ENCODE results near the gene CAT. TPM values are rescaled to one million over a fixed set of nuclear protein-coding genes. Genes with fewer than 3 reads are reported as not detected.
A peak's percentile ranks its signal among the peaks of the same experiment; 100 is the strongest.

Gene CAT
- total and polyA plus RNA-seq, 8 donors, result 24.9 to 122 (median 74.7) TPM

DNA sequence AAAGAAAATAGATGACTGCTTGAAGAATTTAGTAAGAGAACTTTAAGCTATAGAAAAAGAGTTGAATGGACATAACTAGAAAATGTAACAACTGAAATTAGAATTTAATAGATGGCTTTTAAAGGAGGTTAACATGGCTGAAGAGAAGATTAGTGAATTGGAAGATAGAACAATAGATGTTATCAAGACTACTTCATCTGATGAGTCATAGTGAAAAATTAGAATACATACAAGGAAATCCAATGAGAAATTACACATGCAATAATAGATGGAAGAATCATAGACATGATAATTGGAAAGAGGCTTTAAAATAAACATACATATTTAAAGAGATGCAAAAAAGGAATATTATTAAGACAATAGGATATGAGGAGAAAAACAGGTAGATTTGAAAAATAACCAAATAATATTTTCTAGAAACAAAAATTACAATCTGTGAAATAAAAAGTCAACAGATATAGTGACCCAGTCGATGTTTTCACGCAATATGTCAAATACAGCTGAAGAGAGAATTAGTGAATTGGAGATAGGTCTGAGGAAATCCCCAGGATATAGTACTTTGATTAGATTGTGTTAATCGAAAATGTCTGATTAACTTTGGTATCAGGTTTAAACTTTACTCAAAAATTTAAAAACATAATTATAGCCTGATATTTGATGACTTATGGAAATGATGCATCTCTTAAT lies 28.2 kb downstream of the CAT start:
- WGBS, 5 donors, result 63 to 98% (median 94%) methylated on average over 3 of the region's 3 CpGs
- Histone ChIP-seq H3K4me3 (no peak overlapping the region), H3K4me1 (no peaks in the 10 kb centered on the region), H3K9me3 (peaks cover 0 to 13% (median 0%) of the 10 kb centered on the region in 4 donors), H3K27me3 (no peaks in the 10 kb centered on the region), H3K36me3 (peaks cover 67 to 100% (median 98%) of the 10 kb centered on the region in 4 donors), H3K27ac (no peak overlapping the region)
- intact Hi-C loops (cut with DNase I; ENCODE audit: low total_unique reads), result no loop called here
- DNase-seq, result no peak
- no peak for TF ChIP-seq EP300 (IDR thresholded peaks at IDR 0.05)
- no peak for TF ChIP-seq POLR2AphosphoS5 (IDR thresholded peaks at IDR 0.05)
- no peak for TF ChIP-seq POLR2A (IDR thresholded peaks at IDR 0.05)

DNA sequence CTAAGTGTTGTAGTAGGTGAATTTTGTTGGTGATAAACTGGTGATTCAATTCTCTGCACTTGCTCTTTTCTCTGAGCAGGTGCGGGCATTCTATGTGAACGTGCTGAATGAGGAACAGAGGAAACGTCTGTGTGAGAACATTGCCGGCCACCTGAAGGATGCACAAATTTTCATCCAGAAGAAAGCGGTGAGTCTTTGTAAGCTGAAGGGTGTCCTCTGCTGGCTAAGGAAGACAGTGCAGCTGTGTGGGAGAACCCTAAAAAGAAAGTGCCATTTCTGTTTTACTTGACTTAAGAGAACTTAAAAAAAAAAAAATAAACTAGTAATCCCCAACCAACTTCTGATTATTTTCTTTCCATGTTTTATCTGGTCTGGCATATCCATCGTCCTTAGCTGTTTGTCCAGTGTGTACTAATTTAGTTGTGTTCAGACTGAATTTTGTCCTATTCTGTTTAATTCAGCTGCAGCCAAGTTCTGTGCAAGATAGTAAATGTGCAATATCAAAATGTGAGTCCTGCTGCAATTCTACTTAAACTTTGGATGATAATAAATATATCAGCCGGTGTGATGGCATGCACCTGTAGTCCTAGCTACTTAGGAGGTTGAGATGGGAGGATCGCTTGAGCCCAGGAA lies 29.6 kb downstream of the CAT start:
- peak; percentile 30 to 33 for DNase-seq
- H3K36me3 ChIP-seq, result peaks cover 62 to 100% (median 98%) of the 10 kb centered on the region in 4 donors
- 72 to 82% (median 77%) methylated on average over 8 of the region's 8 CpGs for WGBS, 5 donors

DNA sequence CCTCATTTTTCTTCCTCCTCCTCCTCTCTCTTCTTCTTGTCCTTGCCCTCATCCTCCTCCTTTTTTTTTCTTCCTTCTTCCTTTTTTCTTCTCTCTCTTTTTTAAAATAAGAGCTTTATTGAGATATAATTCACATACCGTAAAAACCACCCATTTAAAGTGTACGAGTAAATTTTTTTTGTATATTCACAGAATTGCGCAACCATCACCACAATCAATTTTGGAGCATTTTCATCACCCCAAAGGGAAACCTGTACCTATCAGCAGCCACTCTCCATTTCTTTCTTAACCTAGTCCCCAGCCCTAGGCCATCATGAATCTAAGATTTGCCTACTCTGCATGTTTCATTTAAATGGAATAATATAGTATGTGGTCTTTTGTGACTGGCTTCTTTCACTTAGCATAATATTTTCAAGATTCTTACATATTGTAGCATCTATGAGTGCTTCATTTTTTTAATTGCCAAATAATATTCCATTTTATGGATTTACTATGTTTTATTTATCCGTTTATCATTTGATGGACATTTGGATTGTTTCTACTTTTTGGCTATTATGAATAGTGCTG lies 35.0 kb downstream of the CAT start:
- H3K9me3 ChIP-seq, result no peaks in the 10 kb centered on the region
- H3K4me1 ChIP-seq, result no peaks in the 10 kb centered on the region
- peaks cover 38 to 60% (median 55%) of the 10 kb centered on the region in 4 donors for H3K36me3 ChIP-seq
- H3K4me3 ChIP-seq, result no peak overlapping the region
- H3K27me3 ChIP-seq, result no peaks in the 10 kb centered on the region
- DNase-seq, result no peak
- H3K27ac ChIP-seq, result no peak overlapping the region
- intact Hi-C loops (cut with DNase I; ENCODE audit: low total_unique reads), result no loop called here
- 89 to 98% (median 94%) methylated on average over 4 of the region's 4 CpGs for WGBS, 5 donors
- no peak for TF ChIP-seq POLR2AphosphoS5 (IDR thresholded peaks at IDR 0.05)
- no peak for TF ChIP-seq POLR2A (IDR thresholded peaks at IDR 0.05)
- TF ChIP-seq EP300 (IDR thresholded peaks at IDR 0.05), result no peak
- TF ChIP-seq, protein P1, sequence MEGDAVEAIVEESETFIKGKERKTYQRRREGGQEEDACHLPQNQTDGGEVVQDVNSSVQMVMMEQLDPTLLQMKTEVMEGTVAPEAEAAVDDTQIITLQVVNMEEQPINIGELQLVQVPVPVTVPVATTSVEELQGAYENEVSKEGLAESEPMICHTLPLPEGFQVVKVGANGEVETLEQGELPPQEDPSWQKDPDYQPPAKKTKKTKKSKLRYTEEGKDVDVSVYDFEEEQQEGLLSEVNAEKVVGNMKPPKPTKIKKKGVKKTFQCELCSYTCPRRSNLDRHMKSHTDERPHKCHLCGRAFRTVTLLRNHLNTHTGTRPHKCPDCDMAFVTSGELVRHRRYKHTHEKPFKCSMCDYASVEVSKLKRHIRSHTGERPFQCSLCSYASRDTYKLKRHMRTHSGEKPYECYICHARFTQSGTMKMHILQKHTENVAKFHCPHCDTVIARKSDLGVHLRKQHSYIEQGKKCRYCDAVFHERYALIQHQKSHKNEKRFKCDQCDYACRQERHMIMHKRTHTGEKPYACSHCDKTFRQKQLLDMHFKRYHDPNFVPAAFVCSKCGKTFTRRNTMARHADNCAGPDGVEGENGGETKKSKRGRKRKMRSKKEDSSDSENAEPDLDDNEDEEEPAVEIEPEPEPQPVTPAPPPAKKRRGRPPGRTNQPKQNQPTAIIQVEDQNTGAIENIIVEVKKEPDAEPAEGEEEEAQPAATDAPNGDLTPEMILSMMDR (IDR thresholded peaks at IDR 0.05), result no peak

More for the DNA sequence above, 29.6 kb downstream of the CAT start:
- Histone ChIP-seq H3K27ac (no peak overlapping the region), H3K4me1 (no peaks in the 10 kb centered on the region), H3K27me3 (no peaks in the 10 kb centered on the region), H3K9me3 (peaks cover 0 to 13% (median 0%) of the 10 kb centered on the region in 4 donors), H3K4me3 (no peak overlapping the region)
- intact Hi-C loops (cut with DNase I; ENCODE audit: low total_unique reads), result no loop called here
- TF ChIP-seq, protein P1 (IDR thresholded peaks at IDR 0.05), result peak in 5 of 7 experiments; percentile 37 to 58 (median 39)
- no peak for TF ChIP-seq POLR2A (IDR thresholded peaks at IDR 0.05)
- no peak for TF ChIP-seq EP300 (IDR thresholded peaks at IDR 0.05)
- TF ChIP-seq POLR2AphosphoS5 (IDR thresholded peaks at IDR 0.05), result no peak

DNA sequence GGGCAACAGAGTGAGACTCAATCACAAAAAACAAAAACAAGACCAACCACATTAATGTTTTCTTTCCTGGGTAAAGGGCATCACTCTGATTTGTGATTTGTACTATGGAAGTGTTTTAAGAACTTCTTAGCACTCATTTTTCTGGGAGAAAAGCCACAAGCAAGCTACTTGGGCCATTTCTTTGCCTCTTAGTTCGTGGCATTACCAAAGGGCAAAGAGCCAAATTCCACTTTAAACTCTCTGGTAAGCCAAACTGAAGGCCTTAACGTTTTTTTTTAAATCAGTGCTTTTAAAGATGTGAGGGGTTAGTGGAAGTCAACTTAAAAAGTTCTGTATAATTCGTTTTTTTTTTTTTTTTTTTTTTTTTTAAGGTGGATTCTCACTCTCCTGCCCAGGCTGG lies 36.9 kb downstream of the CAT start:
- Histone ChIP-seq H3K27me3 (no peaks in the 10 kb centered on the region), H3K9me3 (no peaks in the 10 kb centered on the region), H3K36me3 (peaks cover 19 to 40% (median 35%) of the 10 kb centered on the region in 4 donors), H3K4me1 (no peaks in the 10 kb centered on the region), H3K27ac (no peak overlapping the region), H3K4me3 (no peak overlapping the region)
- intact Hi-C loops (cut with DNase I; ENCODE audit: low total_unique reads), result no loop called here
- no peak for DNase-seq
- TF ChIP-seq EP300 (IDR thresholded peaks at IDR 0.05) (no peak), POLR2A (IDR thresholded peaks at IDR 0.05) (no peak), POLR2AphosphoS5 (IDR thresholded peaks at IDR 0.05) (no peak)
- TF ChIP-seq, protein P1 (IDR thresholded peaks at IDR 0.05), result no peak
- WGBS, 5 donors, result 31 to 37% (median 33%) methylated on average over 3 of the region's 3 CpGs
